NCI-H1105 (cell line): ENCODE results near the gene SUSD5.

ENCODE experiments used
- DNase-seq: peaks from one replicate; lab custom pipeline; 2025; lab: John Stamatoyannopoulos, UW

The SUSD5 gene

DNA sequence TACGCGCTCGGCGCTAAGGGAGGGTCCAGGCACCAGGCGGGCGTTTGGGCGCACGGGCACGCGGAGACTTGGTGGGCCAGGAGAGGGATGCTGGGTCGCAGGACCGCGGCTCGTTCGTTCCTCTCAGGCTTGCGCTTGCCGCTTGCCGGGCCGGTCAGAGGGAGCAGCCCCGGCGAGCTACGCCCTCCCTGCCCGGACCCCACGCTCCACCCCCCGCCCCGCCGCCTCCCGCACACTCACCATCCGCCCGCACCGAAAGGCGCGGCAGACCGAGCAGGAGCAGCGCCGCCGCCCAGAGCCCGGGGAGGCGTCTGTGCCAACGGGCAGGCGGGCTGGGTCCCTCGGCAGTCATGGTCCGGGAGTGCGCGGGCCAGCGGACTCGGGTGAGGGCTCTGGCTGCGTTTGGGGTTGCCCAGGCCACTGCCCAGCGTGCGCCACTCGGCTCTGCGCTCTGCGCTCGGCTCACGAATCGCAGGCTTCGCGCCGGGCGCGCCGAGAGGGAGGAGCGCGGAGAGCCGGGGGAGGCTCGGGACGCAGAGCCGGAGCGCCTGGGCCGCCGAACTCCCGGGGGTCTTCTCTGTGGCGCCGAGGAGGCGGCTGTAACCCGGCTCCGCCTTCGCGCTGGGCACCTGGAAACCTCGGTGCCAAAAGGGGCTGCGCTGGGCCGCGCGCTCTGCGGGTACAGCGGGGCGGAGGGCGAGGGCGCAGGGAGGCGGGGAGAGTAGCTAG, at the start of gene SUSD5:
Gene SUSD5 (minus strand): TSS at position 365 of the 729 bp plus-strand sequence. CDS start 13 bp downstream, at position 352.
- DNase-seq = peak; percentile 13

DNA sequence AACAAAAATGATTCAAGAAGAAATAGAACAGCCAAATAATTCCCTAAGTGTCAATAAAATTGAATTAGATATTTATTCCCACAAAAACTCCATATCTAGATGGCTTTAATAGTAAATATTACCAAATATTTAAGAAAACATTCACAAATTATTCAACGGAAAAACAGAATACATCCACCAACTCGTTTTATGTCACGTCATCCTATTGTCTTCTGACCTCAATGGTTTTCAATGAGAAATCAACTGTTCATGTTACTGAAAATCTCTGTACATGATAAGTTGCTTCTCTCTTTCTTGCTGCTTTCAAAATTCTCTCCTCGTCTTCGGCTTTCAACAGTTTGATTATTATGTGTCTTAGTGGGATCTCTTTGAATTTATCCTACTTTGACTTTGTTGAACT, 41.5 kb upstream of the SUSD5 start:
- DNase-seq = no peak

DNA sequence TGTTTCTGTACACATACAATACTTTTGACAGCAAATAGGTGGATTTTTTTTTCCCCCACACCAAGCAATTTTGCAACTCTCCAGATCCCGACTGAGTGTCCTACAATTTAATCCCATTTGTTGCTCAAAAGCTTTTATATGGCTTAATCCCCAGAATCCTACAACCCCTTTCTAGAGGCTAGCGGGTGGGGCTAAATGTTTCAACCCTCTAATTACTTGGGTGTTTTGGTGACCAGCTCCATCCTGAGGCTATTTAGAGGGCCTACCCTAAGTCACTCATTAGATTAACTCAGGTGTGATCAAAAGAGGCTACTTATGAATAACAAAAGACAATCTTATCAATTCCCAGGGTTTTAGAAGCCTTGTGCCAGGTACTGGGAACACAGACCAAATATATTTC, 37.6 kb upstream of the SUSD5 start:
- DNase-seq = no peak

DNA sequence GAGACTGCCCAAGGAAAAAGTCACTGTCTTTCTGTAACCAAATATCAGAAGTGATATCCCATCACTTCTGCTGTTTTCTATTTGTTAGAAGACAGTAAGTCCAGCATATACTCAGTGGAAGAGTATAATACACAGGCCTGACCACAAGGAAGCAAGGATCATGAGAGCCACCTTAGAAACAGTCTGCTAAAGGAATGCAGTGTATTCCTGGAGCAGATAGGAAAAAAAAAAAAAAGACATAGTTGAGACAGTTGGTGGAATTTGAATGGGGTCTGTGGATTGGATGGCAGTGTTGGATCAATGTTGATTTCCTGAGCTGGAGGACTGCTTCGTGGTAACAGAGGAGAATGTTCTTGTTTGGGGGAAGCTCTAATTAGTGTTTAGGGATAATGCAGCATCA, 32.1 kb upstream of the SUSD5 start:
- no peak for DNase-seq

DNA sequence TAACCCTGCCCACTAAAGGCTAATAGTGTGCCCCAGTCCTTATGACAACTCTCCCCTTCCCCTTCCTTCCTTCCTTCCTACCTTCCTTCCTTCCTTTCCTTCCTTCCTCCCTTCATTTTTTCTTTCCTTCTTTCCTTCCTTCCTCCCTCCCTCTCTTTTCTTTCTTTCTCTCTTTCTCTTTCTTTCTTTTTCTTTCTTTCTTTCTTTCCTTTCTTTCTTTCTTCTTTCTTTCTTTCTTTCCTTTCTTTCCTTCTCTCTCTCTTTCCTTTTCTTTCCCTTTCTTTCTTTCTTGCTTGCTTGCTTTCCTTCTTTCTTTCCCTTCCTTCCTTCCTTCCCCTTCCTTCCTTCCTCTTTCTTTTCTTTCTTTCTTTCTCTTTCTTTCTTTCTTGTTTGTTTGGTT, 28.2 kb upstream of the SUSD5 start:
- no peak for DNase-seq

DNA sequence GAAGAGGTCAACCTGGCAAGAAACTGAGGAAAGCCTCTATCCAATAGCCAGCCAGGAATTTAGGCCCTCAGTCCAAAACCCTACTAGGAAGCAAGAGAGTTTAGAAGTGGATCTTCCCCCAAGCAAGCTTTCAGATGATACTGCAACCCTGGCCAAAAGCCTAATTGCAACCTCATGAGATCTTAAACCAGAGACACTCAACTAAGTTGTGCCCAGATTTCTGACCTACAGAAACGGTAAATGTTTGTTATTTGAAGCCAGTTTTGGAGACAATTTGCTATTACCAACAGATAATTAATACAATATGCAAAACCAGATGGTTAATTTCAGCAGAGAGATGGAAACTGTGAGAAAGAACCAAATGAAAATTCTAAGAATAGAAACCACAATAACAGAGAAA, 21.7 kb upstream of the SUSD5 start:
- no peak for DNase-seq

DNA sequence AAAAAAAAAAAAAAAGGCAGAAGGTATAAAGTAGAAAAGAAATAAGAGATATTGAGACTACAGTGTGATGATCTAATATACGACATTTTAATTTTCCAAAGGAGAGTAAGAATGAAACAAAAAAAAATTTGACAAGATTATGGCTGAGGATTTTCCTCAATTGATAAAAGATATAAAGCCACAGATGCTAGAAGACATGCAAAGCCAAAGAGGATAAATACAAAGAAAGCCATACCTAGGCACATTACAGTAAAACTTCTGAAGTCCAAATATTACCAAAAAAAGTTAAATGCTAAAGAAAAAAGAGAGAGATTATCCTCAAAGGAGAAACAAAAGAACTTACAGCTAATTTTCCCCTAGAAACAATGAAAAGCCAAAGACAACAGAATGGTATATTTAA, 20.3 kb upstream of the SUSD5 start:
- DNase-seq = no peak

DNA sequence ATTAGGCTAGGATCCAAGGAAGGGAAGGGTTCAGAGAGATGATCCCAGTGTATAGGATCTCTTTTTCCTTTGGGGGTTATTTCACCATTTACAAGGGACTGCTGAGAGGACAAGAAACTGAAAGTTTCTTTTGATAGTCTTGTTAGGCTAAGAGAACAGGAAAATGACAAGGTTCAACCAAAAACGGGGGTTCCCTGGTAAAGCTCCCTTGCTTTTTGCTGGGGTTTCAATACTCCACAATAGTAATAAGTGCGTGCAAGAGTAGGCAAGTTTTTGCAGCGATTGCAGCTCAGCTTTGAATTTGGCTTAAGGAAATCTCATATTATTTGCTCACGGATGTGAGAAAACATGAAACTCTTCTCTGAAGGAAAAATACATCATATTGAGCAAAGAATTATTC, 18.8 kb upstream of the SUSD5 start:
- DNase-seq = no peak

DNA sequence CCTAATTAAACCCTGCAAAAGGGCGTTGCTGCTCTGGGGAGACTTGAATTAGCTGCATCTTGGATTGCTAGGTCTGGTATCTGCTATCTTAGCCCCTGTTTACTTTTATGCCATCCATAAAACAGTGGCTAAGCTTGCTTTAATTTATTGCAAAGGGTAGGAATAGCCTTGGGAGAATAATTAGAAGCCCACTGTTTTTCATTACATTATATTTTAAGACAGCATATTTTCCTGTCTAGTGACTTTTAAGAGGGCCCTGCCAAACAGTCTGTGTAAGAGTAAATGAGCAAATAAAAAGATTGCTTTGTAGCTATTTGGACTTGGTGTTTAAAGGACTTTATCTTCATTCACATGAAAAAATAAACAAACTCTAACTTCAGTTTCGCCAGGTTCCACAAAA, 17.4 kb upstream of the SUSD5 start:
- DNase-seq = no peak

DNA sequence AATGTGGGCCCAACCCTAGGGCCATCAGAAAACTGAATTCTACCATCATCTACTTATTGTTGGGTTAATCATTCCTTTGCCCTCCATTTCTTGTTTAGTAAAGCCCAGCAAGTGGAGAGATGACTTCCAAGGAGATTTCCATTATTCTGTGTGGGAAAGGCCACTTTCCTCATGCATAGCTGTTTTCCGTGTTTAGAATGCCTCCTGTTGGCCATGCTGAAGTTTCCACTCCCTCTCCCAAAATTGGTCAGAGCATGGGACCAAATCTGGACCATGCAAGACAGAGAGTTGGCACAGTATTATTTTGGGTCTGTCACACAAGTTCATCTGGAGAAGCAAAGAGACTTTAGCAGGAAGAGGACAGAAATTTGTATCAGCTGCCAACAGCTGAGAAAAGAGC, 15.3 kb upstream of the SUSD5 start:
- DNase-seq = no peak

DNA sequence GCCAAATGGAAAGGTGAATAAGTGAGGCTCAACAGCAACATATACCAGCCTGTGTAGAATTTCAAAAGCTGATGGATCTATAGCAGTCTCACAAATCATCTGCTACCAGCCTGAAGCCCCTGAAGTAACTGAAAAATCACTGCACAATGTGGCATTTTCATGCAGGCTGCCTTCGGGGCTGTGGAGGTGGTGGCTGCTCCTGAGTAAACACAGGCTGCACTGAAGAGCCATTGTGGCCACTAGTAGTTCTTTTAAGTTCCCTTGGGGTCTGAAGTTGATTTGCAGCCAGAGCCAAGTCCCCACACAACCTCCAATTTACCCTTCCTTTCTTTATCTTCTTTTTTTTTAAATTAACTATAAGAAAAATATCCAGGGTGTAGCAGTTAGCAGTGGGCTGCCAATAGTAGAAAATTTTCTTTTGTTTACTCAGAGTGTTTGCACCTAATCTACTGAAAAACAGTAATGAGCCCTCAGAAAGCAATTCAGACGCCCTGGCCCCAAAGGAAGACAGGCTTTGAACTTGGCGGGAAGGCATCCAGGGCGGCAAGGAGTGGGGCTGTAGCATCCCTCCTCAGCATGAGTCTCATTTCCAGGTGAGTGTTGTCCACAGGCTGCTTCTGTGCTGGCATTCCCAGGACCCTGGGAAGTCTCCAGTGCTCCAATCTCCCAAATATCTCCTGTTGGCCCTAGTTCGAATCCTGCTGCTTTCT, 13.3 kb upstream of the SUSD5 start:
- DNase-seq = no peak

DNA sequence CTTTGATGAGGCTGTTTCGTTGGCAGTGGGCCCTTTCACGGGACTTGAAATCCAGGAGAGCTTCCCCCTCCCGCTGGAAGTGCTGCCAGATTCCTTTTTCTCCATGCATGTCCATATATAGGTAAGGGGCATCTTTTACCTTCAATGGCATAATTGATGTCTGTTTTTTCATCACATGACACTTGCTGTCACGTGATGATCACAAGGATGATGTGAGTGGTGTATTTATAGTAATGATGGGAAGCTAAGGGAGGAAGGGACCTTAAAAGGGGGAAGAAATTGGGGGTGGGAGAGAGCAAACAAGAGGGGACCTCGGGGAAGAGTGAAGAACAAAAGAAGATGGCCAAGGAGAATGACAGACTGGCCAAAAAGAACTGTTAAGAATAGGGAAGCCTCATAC, 11.3 kb upstream of the SUSD5 start:
- DNase-seq = no peak

DNA sequence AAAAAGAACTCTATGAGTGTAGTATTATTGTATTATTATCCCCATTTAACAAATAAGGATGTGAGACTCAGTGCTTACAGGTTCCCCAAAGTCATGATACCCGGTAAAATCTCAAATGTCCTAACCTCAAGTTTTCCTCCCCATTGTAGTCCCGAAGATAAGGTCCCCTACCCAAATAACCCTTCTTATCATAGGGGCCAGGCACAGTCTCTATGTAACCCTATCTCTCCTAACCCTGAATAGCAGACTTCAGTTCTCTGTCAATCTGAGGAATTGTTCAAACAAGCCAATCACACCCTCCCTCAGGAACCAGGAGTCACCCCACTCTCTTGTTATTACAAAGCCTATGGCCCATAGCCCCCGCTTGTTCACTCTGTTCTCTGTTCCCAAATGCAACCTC, 10.5 kb upstream of the SUSD5 start:
- DNase-seq = no peak

DNA sequence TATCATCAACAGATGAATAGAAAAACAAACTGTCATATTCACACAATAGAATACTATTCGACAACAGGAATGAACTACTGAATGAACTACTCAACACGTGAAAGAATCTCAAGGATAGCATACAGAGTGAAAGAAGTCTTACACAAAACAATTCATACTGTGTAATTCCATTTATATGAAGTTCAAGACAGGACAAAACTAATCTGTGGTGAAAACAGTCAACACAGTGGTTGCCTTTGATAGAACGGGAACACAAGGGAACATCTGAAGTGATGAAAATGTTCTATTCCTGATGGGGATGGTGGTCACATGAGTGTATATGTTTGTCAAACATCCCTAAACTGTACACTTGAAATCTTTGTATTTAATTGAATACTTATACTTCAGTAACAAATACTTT, 2.6 kb upstream of the SUSD5 start:
- no peak for DNase-seq

DNA sequence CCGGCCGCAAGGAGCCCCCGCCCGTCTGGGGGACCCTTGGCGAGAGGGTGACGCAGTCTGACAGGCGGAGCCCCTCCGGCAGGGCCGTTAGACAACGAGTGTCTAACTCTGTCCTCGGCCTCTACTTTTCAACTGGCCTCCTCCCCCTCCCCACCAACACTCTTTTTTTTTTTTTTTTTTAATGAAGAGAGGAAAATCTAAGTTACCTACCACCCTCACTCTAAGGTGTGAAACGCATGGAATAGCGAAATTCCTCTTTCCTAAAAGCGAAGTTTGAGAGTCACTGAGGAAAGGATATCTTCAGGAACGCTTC, 521 bp upstream of the SUSD5 start:
- DNase-seq = no peak

DNA sequence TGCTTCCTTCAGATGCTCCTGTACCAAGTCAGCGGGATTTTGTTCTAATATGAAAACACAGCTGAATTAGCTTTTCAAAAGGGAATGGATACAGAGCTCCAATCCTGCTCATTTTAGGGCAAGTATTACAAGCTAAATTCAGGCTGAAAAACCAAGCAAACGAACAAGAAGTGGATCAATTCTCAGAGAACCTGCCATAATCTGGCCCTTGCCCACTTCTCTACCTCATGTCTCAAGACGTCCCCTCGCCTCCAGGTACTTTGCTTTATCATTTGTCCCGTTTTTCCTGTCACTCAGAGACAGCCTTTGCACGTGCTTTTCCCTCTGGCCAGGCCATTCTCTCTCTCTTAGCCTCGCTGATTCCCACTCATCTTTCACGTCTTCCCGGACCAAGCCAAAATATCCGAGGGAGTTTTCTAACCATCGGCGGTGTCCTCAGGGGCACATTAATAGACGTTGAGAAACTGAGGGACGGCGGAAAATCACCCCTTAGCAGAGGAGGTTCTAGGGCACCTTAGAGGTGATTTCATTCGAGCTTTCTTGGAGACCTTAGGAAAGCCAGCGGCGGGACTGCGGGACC, 654 bp downstream of the SUSD5 start:
- no peak for DNase-seq

DNA sequence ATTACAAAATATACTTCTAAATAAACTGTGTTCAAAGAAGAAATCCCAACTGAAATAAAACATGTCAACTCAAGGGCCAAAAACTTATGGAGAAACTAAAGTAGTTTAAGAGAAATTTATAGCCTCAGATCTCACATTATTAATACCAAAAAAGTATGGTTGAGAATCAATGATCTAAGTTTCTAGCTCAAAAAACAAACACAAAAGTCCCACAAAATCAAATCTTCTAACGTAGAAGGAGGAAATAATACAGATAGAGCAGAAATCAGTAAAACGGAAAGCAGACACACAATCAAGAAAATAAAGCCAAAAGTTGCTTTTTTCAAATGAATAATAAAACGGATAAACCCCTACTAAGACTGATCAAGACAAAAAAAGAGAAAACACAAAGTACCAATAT, 2.9 kb downstream of the SUSD5 start:
- DNase-seq = no peak

DNA sequence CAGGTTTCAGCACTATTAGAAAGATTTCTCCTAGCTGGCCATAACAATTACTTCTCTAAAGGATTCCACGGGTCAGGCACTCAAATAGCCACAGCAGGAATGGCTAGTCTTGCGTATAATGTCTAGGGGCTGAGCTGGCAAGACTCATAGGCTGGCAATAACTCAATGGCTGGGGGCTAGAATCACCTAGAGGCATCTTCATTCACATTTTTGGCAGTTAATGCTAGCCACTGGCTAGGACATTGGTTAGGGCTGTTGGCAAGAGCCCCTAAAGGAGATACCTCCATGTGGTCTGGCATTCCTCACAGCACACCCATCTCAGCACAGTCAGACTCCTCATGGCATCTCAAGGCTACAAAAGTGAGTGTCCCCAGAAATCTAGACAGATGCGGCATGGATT, 6.2 kb downstream of the SUSD5 start:
- DNase-seq = no peak

DNA sequence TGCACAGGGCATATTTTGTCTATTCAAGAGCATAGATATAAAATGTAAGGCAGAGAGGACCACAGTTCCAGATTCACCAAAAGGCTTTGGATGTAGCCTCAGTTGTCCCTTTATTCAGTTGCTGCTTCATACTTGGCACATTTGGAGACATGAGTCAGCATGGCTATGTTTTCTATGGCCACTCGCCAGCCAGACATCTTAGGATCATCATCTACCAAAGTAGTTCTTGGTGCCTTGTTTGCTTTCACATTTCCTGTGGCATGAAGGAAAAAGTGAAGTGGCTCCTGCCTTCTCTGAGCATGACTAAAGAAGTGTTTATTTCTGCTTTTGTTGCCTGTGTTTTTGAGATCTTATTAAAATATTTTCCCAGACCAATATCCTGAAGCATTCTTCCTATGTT, 7.2 kb downstream of the SUSD5 start:
- no peak for DNase-seq

DNA sequence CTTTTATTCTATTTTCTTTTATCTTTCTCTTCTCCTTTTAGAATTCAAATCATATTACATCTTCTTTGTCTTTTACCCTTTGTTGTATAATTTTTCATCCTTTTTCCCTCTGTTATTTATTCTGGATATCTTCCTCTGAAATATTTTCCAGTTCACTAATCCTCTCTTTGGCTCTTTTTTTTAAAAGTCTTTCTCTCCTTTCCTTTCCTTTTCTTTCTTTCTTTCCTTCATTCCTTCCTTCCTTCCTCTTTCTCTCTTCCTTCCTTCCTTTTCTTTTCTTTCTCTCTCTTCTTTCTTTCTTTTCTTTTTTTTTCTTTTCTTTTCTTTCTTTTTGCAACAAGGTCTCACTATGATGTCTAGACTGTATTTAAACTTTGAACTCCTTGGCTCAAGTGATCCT, 9.3 kb downstream of the SUSD5 start:
- DNase-seq = no peak

DNA sequence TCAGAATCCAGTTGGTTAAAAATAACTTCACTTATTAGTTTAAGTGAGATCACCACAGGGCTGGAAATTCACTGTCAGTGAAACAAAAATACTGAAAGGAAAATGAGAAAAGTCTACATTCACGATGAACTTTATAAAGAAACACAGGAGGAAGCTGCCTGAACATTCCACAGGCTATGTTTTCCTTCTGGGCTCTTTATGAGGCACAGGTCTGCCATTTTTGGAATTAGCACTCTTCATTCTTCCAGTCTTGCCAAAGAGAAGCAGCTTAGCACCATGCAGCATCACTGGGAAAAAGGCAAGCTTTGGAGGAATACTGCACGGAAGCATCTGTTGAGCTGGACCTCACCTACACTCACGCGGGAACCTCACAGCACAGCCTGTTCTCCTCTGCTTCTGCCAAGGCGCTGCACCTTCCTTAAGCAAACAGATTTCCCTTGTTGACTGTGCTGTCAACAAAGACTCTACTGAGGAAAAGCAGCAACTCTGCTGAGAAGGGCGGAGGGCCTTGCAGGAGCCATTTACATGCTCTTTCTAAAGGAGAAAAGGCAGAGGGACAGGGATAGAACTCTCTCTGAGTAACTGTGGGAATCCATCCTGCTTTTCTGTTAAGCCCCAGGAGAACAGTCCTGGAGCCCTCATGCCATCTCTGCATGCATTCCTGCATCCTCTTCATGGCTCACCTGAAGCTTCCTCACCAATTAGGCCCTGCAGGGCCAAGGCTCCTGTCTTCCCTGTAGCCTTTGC, 15.7 kb downstream of the SUSD5 start:
- DNase-seq = no peak

DNA sequence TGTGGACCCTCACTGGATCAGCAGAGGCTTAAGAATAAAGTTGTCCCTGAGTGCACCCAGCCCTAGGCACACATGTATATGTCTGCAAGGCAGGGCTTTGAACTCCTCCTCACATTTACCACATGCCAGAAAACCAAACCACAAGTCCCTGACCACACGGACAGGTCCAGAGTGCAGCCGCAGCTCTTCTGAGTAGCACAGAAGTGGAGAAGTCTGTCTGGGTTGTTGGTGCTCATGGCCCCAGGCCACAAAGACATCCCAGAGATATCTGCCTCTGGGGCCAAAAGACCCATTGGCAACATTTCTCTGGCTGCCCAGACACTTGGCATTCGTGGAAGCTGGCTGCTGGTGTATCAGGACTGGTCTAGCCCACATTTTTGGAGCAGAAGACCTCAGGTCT, 17.4 kb downstream of the SUSD5 start:
- DNase-seq = no peak

DNA sequence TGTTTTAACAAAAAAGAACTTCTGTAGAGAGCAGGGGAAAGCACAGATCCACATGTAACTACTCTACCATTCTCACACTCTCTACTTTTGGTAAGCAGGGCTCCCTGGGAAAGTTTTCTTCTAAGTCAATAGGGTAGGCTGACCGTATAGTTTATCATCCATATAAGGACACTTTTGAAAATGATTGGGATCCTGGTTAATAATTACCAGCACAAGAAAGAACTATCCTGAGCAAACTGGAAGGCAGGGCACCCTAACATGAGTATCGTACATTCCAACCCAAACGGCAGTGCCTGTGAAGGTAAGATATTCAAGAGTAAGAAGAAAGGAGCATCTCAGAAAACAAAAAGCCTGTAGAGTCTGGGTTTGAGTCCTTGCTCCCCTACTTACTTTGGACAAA, 22.1 kb downstream of the SUSD5 start:
- no peak for DNase-seq
